Naive thymus-derived CD4-positive, alpha-beta T cell (primary cell): Measurements from ENCODE around the gene ERC1. TPM values are rescaled to one million over a fixed set of nuclear protein-coding genes. Genes with fewer than 3 reads are reported as not detected.

Experiments
- ATAC-seq: fragments of 150-1000 bp; cut with Tn5 transposase; 2 replicates; pipeline ENCODE4 v1.10.0; 2021; ENCODE audit warnings: mild to moderate bottlenecking, moderate library complexity
- CTCF ChIA-PET: fragments of 350-600 bp; sonication (Branson Sonifier 250); formaldehyde crosslinking; loops from one replicate; lab custom pipeline; 2021; ENCODE audit warnings: antibody characterized with exemption; lab: Charles Lee
- POLR2A ChIA-PET: fragments of 350-600 bp; sonication (Branson Sonifier 250); formaldehyde crosslinking; loops from one replicate; lab custom pipeline; 2021; ENCODE audit warnings: antibody characterized with exemption, inconsistent platforms; lab: Charles Lee
- DNase-seq, 9 donors: peaks; one replicate each; pipeline versions ENCODE4 v3.0.0 to v3.0.0-alpha.2; 2020 to 2022; ENCODE audit warnings: mixed read lengths in 1 of 9
- H3K27ac ChIP-seq: one replicate; pipeline ENCODE4 v1.7.0; 2013; ENCODE audit warnings: mild to moderate bottlenecking, low read depth, low read length, moderate library complexity
- H3K27me3 ChIP-seq, 2 donors: one replicate each; pipeline ENCODE4 v1.7.0; 2013; ENCODE audit warnings: low read length in 2 of 2, mild to moderate bottlenecking in 2 of 2, moderate library complexity in 2 of 2; ENCODE audit not compliant: control insufficient read depth in 2 of 2, insufficient read depth in 2 of 2
- H3K36me3 ChIP-seq, 3 experiments: 1 replicate in 2 of 3; 2 replicates in 1 of 3; pipeline ENCODE4 v1.7.0; 2013; ENCODE audit warnings: low read length in 3 of 3, mild to moderate bottlenecking in 3 of 3, moderate library complexity in 1 of 3; ENCODE audit not compliant: insufficient read depth in 3 of 3, control insufficient read depth in 2 of 3
- H3K4me1 ChIP-seq, 2 donors: one replicate each; pipeline ENCODE4 v1.7.0; 2013; ENCODE audit warnings: low read length in 2 of 2, mild to moderate bottlenecking in 2 of 2, moderate library complexity in 1 of 2; ENCODE audit not compliant: control insufficient read depth in 2 of 2, insufficient read depth in 2 of 2
- H3K4me3 ChIP-seq: 2 replicates; pipeline ENCODE4 v1.7.0; 2013; ENCODE audit warnings: mild to moderate bottlenecking, low read length
- H3K9me3 ChIP-seq, 3 experiments: 1 replicate in 2 of 3; 2 replicates in 1 of 3; pipeline ENCODE4 v1.7.0; 2013; ENCODE audit warnings: low read length in 3 of 3; ENCODE audit not compliant: control insufficient read depth in 2 of 3
- H3K27ac Mint-ChIP-seq, 9 donors: one replicate each; pipeline ENCODE4 v1.8.0; 2020 to 2022; ENCODE audit warnings: mixed read lengths in 9 of 9, mild to moderate bottlenecking in 8 of 9, moderate library complexity in 5 of 9, inconsistent platforms in 2 of 9
- H3K27me3 Mint-ChIP-seq, 5 donors: one replicate each; pipeline ENCODE4 v1.8.0; 2021 to 2022; ENCODE audit warnings: mixed read lengths in 5 of 5, mild to moderate bottlenecking in 1 of 5
- H3K36me3 Mint-ChIP-seq, 5 donors: one replicate each; pipeline ENCODE4 v1.8.0; 2020 to 2022; ENCODE audit warnings: mixed read lengths in 5 of 5, mild to moderate bottlenecking in 3 of 5, inconsistent platforms in 1 of 5
- H3K4me1 Mint-ChIP-seq, 7 donors: one replicate each; pipeline ENCODE4 v1.8.0; 2020 to 2022; ENCODE audit warnings: mixed read lengths in 7 of 7, mild to moderate bottlenecking in 3 of 7, inconsistent platforms in 1 of 7
- H3K4me3 Mint-ChIP-seq, 10 donors: one replicate each; pipeline ENCODE4 v1.8.0; 2020 to 2022; ENCODE audit warnings: mild to moderate bottlenecking in 10 of 10, mixed read lengths in 10 of 10, moderate library complexity in 6 of 10, inconsistent platforms in 2 of 10
- H3K9me3 Mint-ChIP-seq, 11 donors: one replicate each; pipeline ENCODE4 v1.8.0; 2020 to 2022; ENCODE audit warnings: mixed read lengths in 11 of 11, mild to moderate bottlenecking in 4 of 11, inconsistent platforms in 1 of 11, moderate library complexity in 1 of 11
- intact Hi-C, 2 donors: fragments of 100-400 bp; cut with micrococcal nuclease; formaldehyde crosslinking; loops; one replicate each; pipeline ENCODE4 v1.15.1; 2023
- polyA plus RNA-seq, 2 donors: library from polyadenylated mRNA; unstranded; fragments of 300-500 nt; fragmentation: Illumina TruSeq; gene quantifications; one replicate each; pipeline ENCODE4 v1.2.3, GENCODE V29; 2021
- total RNA-seq, 6 experiments: library from RNA in 5 of 6; stranded (reverse) in 5 of 6; gene quantifications; 1 replicate in 5 of 6; 2 replicates in 1 of 6; pipeline ENCODE4 v1.2.3 and lab custom pipeline; 2021 to 2026

ERC1 gene
- total and polyA plus RNA-seq, 7 experiments from 2014 or later, result 15.9 to 62.0 (median 51.5) TPM

DNA sequence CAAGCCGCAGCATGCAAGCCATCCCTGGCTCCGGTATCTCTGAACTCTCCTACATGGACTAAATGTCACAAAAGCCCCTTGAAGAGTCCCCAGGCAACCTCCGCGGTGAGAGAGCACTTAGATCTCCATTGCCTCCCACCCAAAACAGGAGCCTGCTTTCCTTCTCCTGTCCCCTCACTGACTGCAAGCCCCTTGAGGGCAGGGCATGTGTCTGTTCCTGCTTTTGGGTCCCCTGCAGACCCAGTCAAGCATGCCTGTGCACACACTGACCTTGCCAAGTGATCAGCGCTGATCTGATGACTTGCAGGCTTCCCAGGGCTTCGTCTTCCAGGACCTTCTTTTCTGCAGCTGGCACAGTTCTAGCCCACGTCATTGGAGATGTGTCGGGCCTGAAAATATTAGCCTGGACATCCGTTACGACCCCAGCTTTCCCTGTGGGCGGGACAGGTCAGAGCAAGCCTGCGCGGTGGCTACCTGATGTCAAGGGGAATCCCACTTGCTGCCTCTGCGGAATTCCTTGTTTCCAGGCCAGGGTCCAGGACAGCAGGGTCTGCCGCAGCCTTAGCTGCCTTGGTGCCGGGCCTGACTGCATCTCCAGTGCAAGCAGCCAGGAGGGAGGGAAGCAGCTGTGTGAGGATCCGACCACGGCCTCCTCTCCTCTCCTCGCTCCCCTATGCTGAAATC lies 510.8 kb downstream of the ERC1 start:
- intact Hi-C loops, result no loop called here
- Histone ChIP-seq H3K9me3 (no peaks in the 10 kb centered on the region), H3K4me1 (peaks cover 0 to 11% of the 10 kb centered on the region in 2 donors), H3K36me3 (no peaks in the 10 kb centered on the region), H3K27ac (no peak overlapping the region), H3K27me3 (no peaks in the 10 kb centered on the region), H3K4me3 (no peak overlapping the region)
- H3K27me3 Mint-ChIP-seq, result peaks cover 4 to 36% (median 16%) of the 10 kb centered on the region in 5 donors
- no peak overlapping the region for H3K4me3 Mint-ChIP-seq
- peaks cover 0 to 3% (median 0%) of the 10 kb centered on the region in 5 donors for H3K36me3 Mint-ChIP-seq
- ChIA-PET CTCF (no interaction called here), POLR2A (no interaction called here)
- no peak for DNase-seq
- H3K27ac Mint-ChIP-seq, result no peak overlapping the region
- no peak for ATAC-seq
- peaks cover 9 to 28% (median 16%) of the 10 kb centered on the region in 7 donors for H3K4me1 Mint-ChIP-seq
- peaks cover 0 to 2% (median 0%) of the 10 kb centered on the region in 11 donors for H3K9me3 Mint-ChIP-seq

DNA sequence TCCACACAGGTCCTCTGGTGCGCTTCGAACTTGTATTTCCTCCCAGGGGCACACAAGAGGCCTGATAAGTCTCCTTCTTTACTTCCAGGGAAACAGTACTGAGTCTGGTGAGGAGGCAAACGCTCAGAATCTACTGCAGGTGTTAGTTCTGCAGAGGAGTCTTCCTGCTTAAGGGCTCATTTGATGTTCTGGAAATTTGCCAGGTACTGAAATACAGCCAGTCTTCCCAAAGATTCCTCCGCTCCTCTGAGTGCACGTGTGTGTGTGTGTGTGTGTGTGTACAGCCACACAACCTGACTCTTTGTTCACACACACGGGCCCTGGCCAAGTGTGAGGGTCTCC lies 511.3 kb downstream of the ERC1 start:
- Histone ChIP-seq H3K4me3 (no peak overlapping the region), H3K27ac (no peak overlapping the region), H3K9me3 (no peaks in the 10 kb centered on the region), H3K27me3 (no peaks in the 10 kb centered on the region), H3K36me3 (no peaks in the 10 kb centered on the region), H3K4me1 (peaks cover 0 to 11% of the 10 kb centered on the region in 2 donors)
- H3K27me3 Mint-ChIP-seq, result peaks cover 4 to 36% (median 16%) of the 10 kb centered on the region in 5 donors
- H3K9me3 Mint-ChIP-seq, result peaks cover 0 to 2% (median 0%) of the 10 kb centered on the region in 11 donors
- H3K4me1 Mint-ChIP-seq, result peaks cover 9 to 28% (median 16%) of the 10 kb centered on the region in 7 donors
- no peak overlapping the region for H3K27ac Mint-ChIP-seq
- intact Hi-C loops, result no loop called here
- ATAC-seq (no peak), DNase-seq (no peak)
- ChIA-PET CTCF (no interaction called here), POLR2A (no interaction called here)
- peaks cover 0 to 3% (median 0%) of the 10 kb centered on the region in 5 donors for H3K36me3 Mint-ChIP-seq
- H3K4me3 Mint-ChIP-seq, result no peak overlapping the region

DNA sequence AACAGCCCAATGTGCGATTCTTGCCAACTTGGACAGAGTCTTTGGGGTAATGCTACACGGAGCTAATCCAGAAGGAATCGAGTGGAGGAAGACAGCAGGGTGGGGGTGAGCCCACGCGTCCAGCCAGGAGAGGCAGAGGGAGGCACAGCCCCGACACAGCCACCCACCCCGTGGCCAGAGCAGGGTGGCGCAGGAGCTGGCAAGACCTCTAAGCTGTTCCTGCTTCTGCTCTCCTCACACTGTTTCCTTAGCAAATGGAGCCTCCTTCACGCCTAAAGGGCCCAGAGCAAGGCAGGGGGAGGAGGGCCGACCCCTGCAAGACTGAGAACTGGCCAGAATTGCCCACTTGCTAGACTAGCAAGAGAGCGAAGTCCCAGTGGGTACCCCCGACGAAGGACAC lies 511.8 kb downstream of the ERC1 start:
- peak overlapping the region in 1 of 10 donors; percentile 25 for H3K4me3 Mint-ChIP-seq
- H3K4me1 ChIP-seq, result peaks cover 0 to 11% of the 10 kb centered on the region in 2 donors
- CTCF ChIA-PET, result no interaction called here
- ATAC-seq (no peak), DNase-seq (no peak)
- no peak overlapping the region for H3K4me3 ChIP-seq
- H3K27me3 ChIP-seq, result no peaks in the 10 kb centered on the region
- no peaks in the 10 kb centered on the region for H3K9me3 ChIP-seq
- H3K27ac Mint-ChIP-seq, result no peak overlapping the region
- peaks cover 9 to 28% (median 16%) of the 10 kb centered on the region in 7 donors for H3K4me1 Mint-ChIP-seq
- POLR2A ChIA-PET, result no interaction called here
- peaks cover 4 to 36% (median 16%) of the 10 kb centered on the region in 5 donors for H3K27me3 Mint-ChIP-seq
- no peaks in the 10 kb centered on the region for H3K36me3 ChIP-seq
- no peak overlapping the region for H3K27ac ChIP-seq
- peaks cover 0 to 2% (median 0%) of the 10 kb centered on the region in 11 donors for H3K9me3 Mint-ChIP-seq
- peaks cover 0 to 3% (median 0%) of the 10 kb centered on the region in 5 donors for H3K36me3 Mint-ChIP-seq
- intact Hi-C loops, result no loop called here

DNA sequence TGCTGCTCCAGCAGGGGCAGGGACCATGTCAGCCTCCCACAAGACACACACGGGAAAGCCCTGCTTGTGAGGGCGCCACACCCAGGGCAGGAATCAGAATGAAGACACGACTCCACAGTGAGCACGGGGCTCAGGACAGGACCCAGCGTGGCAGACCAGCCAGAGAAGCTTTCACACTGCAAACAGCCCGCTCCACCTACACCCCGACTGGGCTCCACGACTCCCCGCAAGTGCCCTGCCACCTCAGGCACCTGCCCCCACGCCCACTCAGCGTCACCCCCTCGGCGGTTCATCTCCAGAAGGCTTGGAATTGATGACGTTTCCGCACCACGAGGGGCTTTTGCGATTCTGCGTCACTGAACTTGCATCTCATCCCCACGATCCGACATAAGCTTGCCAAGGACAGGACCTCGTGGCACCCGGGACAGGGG lies 512.3 kb downstream of the ERC1 start:
- Histone ChIP-seq H3K4me1 (peaks cover 0 to 11% of the 10 kb centered on the region in 2 donors), H3K4me3 (no peak overlapping the region), H3K27ac (no peak overlapping the region), H3K27me3 (no peaks in the 10 kb centered on the region), H3K9me3 (no peaks in the 10 kb centered on the region), H3K36me3 (no peaks in the 10 kb centered on the region)
- CTCF ChIA-PET, result no interaction called here
- POLR2A ChIA-PET, result no interaction called here
- no peaks in the 10 kb centered on the region for H3K36me3 Mint-ChIP-seq
- H3K4me1 Mint-ChIP-seq, result peaks cover 9 to 28% (median 16%) of the 10 kb centered on the region in 7 donors
- DNase-seq (no peak), ATAC-seq (no peak)
- peak overlapping the region in 1 of 10 donors; percentile 13 for H3K4me3 Mint-ChIP-seq
- peaks cover 4 to 36% (median 16%) of the 10 kb centered on the region in 5 donors for H3K27me3 Mint-ChIP-seq
- intact Hi-C loops, result no loop called here
- H3K27ac Mint-ChIP-seq, result no peak overlapping the region
- H3K9me3 Mint-ChIP-seq, result no peaks in the 10 kb centered on the region

DNA sequence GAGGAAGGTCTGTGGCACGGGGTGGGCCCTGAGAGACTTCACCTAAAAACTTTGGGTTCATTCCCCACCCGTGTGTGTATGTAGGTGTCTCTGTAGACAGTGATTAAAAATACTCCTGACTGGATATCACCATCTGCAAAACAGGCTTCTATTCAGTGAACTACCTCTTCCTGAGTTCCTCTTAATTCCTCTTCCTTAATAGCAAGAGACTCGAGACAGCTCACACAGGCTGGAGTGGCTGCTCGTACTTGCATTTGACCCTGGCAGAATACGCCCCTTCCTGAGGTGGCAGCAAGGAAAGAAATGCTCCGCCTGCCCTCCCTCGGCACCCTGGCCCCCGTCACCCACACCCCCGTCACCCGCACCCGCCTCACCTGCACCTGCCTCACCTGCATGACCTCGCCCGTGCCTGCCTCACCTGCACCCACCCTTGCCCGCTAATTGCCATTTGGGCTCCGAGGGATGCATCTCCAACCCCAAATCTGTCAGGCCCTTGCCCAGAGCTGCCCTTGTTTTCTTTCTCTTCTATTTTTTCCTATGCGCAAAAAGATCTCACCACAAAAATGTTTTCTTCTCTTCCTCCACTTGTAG lies 513.4 kb downstream of the ERC1 start:
- ChIA-PET POLR2A (no interaction called here), CTCF (no interaction called here)

DNA sequence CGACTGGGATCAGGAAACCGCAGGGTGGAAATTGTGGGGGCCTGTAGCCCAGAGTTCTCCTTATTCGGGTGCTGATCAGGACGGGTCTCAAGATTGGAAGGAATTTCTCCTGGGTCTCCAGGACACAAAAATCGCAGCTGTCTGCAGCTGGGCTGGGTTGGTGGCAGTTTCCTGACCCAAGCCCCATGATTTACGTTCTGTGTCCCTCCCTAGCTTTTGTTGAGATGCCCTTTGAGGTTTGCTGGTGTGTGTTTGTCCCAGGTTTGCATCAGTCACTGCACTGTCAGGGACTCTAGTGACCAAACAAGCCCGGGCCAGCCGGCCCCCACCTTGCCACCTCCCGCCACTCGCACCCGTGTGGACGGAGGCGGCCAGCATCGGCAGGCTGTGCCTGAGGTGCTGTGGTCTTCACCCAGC lies 513.9 kb downstream of the ERC1 start:
- H3K4me1 ChIP-seq, result peaks cover 0 to 11% of the 10 kb centered on the region in 2 donors
- no peaks in the 10 kb centered on the region for H3K36me3 Mint-ChIP-seq
- ATAC-seq, result no peak
- no peak overlapping the region for H3K27ac ChIP-seq
- no peaks in the 10 kb centered on the region for H3K9me3 ChIP-seq
- H3K27me3 ChIP-seq, result no peaks in the 10 kb centered on the region
- H3K4me3 ChIP-seq, result no peak overlapping the region
- POLR2A ChIA-PET, result interaction anchor here (0.7 kb wide), 1 partner anchor 56 kb away, joined by 3 read pairs; no protein-coding TSS in a partner anchor
- no peaks in the 10 kb centered on the region for H3K9me3 Mint-ChIP-seq
- H3K27me3 Mint-ChIP-seq, result peaks cover 4 to 36% (median 16%) of the 10 kb centered on the region in 5 donors
- CTCF ChIA-PET, result no interaction called here
- H3K36me3 ChIP-seq, result no peaks in the 10 kb centered on the region
- intact Hi-C loops, result no loop called here
- H3K4me1 Mint-ChIP-seq, result peaks cover 9 to 28% (median 16%) of the 10 kb centered on the region in 7 donors
- H3K27ac Mint-ChIP-seq, result peak overlapping the region in 3 of 9 donors; percentile 2 to 5 (median 3)
- DNase-seq, result no peak
- H3K4me3 Mint-ChIP-seq, result peak overlapping the region; percentile 49 to 86 (median 75)

More for the DNA sequence above, 513.4 kb downstream of the ERC1 start:
- H3K27me3 Mint-ChIP-seq, result peaks cover 4 to 36% (median 16%) of the 10 kb centered on the region in 5 donors
- H3K4me1 Mint-ChIP-seq, result peaks cover 9 to 28% (median 16%) of the 10 kb centered on the region in 7 donors
- no peaks in the 10 kb centered on the region for H3K9me3 Mint-ChIP-seq
- H3K36me3 Mint-ChIP-seq, result no peaks in the 10 kb centered on the region
- peaks cover 0 to 11% of the 10 kb centered on the region in 2 donors for H3K4me1 ChIP-seq
- peak; percentile 62 for ATAC-seq
- H3K9me3 ChIP-seq, result no peaks in the 10 kb centered on the region
- intact Hi-C loops, result no loop called here
- no peak for DNase-seq
- H3K27ac Mint-ChIP-seq, result peak overlapping the region in 3 of 9 donors; percentile 2 to 5 (median 3)
- H3K27me3 ChIP-seq, result no peaks in the 10 kb centered on the region
- peak overlapping the region; percentile 49 to 86 (median 75) for H3K4me3 Mint-ChIP-seq
- H3K36me3 ChIP-seq, result no peaks in the 10 kb centered on the region
- H3K4me3 ChIP-seq, result no peak overlapping the region
- no peak overlapping the region for H3K27ac ChIP-seq
